Stimulated activated CD4-positive, alpha-beta T cell treated with anti-CD3 and anti-CD28 coated beads, TNF-alpha, amount 100 ng/mL, for 24 hours (primary cell): Measurements from ENCODE around the gene SLC27A2.

Source experiments
- DNase-seq, 3 experiments: peaks; one replicate each; pipeline ENCODE4 v3.0.0-alpha.2; 2020; ENCODE audit warnings: low read depth in 3 of 3

The SLC27A2 gene

GRCh38 chr15:50275091-50275490 is 93.1 kb downstream of the SLC27A2 start:
- DNase-seq: no peak

- DNase-seq: no peak
Measured at GRCh38 chr15:50275908-50276307, 93.9 kb downstream of the SLC27A2 start.

- DNase-seq: no peak
Measured at GRCh38 chr15:50277370-50277769, 95.4 kb downstream of the SLC27A2 start.

GRCh38 chr15:50278496-50278895 is 96.5 kb downstream of the SLC27A2 start:
- no peak for DNase-seq

GRCh38 chr15:50280271-50280670 is 98.3 kb downstream of the SLC27A2 start:
- DNase-seq: no peak

- DNase-seq: no peak
Measured at GRCh38 chr15:50281427-50281826, 99.4 kb downstream of the SLC27A2 start.
